Measurements from ENCODE around the gene SLC47A1. TPM values are rescaled to one million over a fixed set of nuclear protein-coding genes. Genes with fewer than 3 reads are reported as not detected.

Gene SLC47A1
- total RNA-seq, 3 donors from 2014 or later, result 3.8 to 22.1 (median 8.8) TPM

DNA sequence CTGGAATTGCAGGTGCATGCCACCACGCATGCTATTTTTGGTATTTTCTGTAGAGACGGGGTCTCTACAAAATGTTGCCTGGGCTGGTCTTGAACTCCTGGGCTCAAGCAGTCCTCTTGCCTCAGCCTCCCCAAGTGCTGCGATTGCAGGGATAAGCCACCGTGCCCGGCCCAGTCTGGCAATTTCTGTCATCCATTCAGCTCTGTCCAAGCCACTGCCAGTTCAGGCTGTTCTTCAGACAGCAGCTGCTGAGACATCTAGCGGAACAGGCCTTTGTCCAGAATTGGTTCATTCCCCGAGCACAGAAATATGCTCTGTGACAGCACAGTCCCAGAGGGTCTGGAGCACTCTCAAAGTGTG is 5.4 kb downstream of the SLC47A1 start:
- peaks cover 0 to 5% of the 10 kb centered on the region in 2 donors for H3K4me1 ChIP-seq
- intact Hi-C loops (cut with DNase I; ENCODE audit: low total_unique reads), result no loop called here
- TF ChIP-seq POLR2A (IDR thresholded peaks at IDR 0.05), result no peak
- TF ChIP-seq, protein P1, sequence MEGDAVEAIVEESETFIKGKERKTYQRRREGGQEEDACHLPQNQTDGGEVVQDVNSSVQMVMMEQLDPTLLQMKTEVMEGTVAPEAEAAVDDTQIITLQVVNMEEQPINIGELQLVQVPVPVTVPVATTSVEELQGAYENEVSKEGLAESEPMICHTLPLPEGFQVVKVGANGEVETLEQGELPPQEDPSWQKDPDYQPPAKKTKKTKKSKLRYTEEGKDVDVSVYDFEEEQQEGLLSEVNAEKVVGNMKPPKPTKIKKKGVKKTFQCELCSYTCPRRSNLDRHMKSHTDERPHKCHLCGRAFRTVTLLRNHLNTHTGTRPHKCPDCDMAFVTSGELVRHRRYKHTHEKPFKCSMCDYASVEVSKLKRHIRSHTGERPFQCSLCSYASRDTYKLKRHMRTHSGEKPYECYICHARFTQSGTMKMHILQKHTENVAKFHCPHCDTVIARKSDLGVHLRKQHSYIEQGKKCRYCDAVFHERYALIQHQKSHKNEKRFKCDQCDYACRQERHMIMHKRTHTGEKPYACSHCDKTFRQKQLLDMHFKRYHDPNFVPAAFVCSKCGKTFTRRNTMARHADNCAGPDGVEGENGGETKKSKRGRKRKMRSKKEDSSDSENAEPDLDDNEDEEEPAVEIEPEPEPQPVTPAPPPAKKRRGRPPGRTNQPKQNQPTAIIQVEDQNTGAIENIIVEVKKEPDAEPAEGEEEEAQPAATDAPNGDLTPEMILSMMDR (IDR thresholded peaks at IDR 0.05), result no peak
- no peak for TF ChIP-seq POLR2AphosphoS5 (IDR thresholded peaks at IDR 0.05)
- H3K27ac ChIP-seq, result no peak overlapping the region
- H3K4me3 ChIP-seq, result no peak overlapping the region
- no peaks in the 10 kb centered on the region for H3K36me3 ChIP-seq
- no peak for DNase-seq (ENCODE audit: low spot score in 2 of 2)
- no peaks in the 10 kb centered on the region for H3K9me3 ChIP-seq
- peaks cover 0 to 10% of the 10 kb centered on the region in 2 donors for H3K27me3 ChIP-seq

DNA sequence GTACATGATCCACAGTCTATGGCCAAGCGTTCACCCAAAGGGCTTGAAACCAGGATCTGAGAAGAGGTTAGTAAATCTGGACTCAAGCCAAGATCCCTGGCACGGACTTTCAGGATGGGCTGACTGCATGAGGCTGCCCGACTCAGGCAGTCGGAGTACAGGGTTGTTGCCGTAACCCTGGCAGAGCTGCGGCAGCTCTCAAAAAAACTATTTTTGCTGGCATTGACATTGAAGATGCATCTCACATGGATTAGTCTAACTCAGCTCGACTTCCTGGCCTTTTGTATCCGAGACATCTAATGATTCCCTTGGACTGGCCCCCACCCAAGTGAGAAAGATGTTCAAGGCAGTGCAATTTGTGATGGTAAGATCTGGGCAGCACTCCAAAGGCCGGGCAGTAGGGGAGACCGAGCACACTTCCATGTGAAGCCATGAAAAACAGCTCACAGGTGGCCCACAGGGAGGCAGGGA is 6.2 kb downstream of the SLC47A1 start:
- Histone ChIP-seq H3K27me3 (peaks cover 0 to 3% of the 10 kb centered on the region in 2 donors), H3K4me3 (no peak overlapping the region), H3K36me3 (no peaks in the 10 kb centered on the region), H3K4me1 (no peaks in the 10 kb centered on the region), H3K27ac (no peak overlapping the region), H3K9me3 (no peaks in the 10 kb centered on the region)
- TF ChIP-seq POLR2A (IDR thresholded peaks at IDR 0.05), result no peak
- no peak for TF ChIP-seq POLR2AphosphoS5 (IDR thresholded peaks at IDR 0.05)
- TF ChIP-seq, protein P1 (IDR thresholded peaks at IDR 0.05), result no peak
- intact Hi-C loops (cut with DNase I; ENCODE audit: low total_unique reads), result no loop called here
- no peak for DNase-seq (ENCODE audit: low spot score in 2 of 2)

DNA sequence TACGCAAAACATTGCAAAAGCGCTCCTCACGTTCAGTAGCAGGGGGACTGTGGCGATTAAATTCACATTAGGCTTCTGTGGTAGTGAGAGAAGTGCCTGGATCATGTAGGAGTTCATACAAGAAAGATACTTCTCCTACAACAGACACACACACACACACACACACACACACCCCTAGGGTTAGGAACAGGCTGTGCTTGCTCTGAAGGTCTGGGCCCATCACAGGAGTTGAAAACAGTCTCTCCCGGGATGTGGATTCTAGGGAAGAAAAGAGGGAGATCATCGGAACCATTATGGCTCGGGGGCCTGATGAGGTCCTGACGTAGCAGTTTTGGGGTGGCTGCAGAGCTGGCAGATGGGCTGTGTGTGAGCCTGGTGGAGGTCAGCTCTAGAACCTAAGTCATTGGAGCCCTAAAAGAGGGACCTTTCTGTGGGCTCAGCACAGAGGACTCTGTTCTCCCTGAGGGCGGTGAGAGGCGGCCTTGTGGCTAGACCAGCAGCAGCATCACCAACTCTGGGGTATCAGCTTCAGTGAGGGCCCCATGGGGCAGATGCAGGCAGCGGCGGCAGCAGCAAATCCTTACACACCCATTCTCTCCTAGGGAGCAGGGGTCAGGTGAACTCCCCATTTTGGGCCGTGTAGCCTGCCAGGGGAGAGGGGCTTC is 7.2 kb downstream of the SLC47A1 start:
- intact Hi-C loops (cut with DNase I; ENCODE audit: low total_unique reads), result no loop called here
- H3K9me3 ChIP-seq, result no peaks in the 10 kb centered on the region
- no peak overlapping the region for H3K4me3 ChIP-seq
- no peak for DNase-seq (ENCODE audit: low spot score in 2 of 2)
- H3K4me1 ChIP-seq, result no peaks in the 10 kb centered on the region
- H3K36me3 ChIP-seq, result no peaks in the 10 kb centered on the region
- H3K27ac ChIP-seq, result no peak overlapping the region
- no peaks in the 10 kb centered on the region for H3K27me3 ChIP-seq
- no peak for TF ChIP-seq POLR2A (IDR thresholded peaks at IDR 0.05)
- TF ChIP-seq POLR2AphosphoS5 (IDR thresholded peaks at IDR 0.05), result no peak
- TF ChIP-seq, protein P1 (IDR thresholded peaks at IDR 0.05), result no peak

DNA sequence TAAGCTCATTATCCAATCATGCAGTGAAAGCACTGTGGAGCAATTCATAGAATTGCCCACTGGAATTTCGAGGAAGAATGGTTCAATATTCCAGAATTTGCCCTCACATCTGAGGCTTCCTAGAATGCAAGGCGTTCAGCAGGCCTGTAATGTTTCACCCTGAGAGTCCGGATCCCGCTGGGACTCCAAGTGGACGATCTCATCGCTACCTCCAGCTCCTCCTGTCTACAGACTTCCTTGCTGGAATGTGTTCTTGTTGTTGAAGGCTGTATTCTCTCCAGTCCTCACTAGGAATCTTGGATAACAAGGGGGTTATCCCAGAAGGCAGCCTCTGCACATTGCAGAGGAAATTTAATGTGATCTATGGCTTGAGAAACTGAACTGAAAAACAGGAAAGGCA is 7.8 kb downstream of the SLC47A1 start:
- Histone ChIP-seq H3K4me3 (no peak overlapping the region), H3K4me1 (no peaks in the 10 kb centered on the region), H3K27me3 (no peaks in the 10 kb centered on the region), H3K36me3 (no peaks in the 10 kb centered on the region), H3K27ac (no peak overlapping the region), H3K9me3 (no peaks in the 10 kb centered on the region)
- intact Hi-C loops (cut with DNase I; ENCODE audit: low total_unique reads), result no loop called here
- TF ChIP-seq, protein P1 (IDR thresholded peaks at IDR 0.05), result no peak
- TF ChIP-seq POLR2AphosphoS5 (IDR thresholded peaks at IDR 0.05), result no peak
- no peak for TF ChIP-seq POLR2A (IDR thresholded peaks at IDR 0.05)
- DNase-seq (ENCODE audit: low spot score in 2 of 2), result no peak

DNA sequence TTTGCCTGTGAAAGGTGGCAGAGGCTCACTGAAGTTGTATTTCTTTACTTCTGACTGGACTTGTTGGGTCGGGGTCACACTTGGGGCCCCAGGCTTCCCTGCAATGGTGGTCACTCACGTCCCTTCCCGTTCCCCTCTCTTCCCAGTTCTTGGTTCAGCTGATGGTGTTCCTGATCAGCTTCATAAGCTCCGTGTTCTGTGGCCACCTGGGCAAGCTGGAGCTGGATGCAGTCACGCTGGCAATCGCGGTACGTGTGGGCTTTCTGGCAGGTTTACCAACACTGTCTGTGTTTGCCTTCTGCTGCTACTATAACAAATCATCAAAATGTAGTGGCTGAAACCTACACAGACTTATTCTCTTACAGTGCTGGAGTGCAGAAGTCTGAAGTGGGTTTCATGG is 8.6 kb downstream of the SLC47A1 start:
- no peak for TF ChIP-seq POLR2A (IDR thresholded peaks at IDR 0.05)
- TF ChIP-seq POLR2AphosphoS5 (IDR thresholded peaks at IDR 0.05), result no peak
- TF ChIP-seq, protein P1 (IDR thresholded peaks at IDR 0.05), result no peak
- H3K4me3 ChIP-seq, result no peak overlapping the region
- H3K27ac ChIP-seq, result no peak overlapping the region
- H3K36me3 ChIP-seq, result no peaks in the 10 kb centered on the region
- no peaks in the 10 kb centered on the region for H3K4me1 ChIP-seq
- H3K9me3 ChIP-seq, result no peaks in the 10 kb centered on the region
- no peak for DNase-seq (ENCODE audit: low spot score in 2 of 2)
- no peaks in the 10 kb centered on the region for H3K27me3 ChIP-seq
- intact Hi-C loops (cut with DNase I; ENCODE audit: low total_unique reads), result no loop called here
